ENCODE results near the gene POSTN.

The POSTN gene

DNA sequence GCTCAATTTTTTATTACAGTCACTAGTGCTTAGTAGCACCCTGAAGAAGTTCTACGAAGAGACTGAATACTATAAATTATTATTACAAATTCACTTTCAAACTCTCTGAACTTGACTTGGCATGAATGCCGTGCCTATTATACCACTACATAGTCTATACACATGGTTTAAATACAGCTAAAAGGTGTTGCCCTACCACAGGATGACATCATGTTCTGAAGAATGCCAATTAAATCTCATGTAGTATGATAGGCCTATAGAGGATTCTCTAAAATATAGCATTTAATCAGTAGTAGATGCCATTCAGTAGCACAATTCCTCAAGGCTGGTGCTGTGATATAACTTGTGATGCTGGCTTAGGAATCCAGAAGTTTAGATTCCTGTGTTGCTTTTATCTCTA is 16.7 kb upstream of the POSTN start:
- no peak for DNase-seq (ENCODE audit: low spot score)
- in situ Hi-C loops (cut with MboI; ENCODE audit: low pct_unique_long_range_greater_than_20kb, low sequenced_read_pairs, unreplicated experiment) = no loop called here
- TF ChIP-seq, protein P1, sequence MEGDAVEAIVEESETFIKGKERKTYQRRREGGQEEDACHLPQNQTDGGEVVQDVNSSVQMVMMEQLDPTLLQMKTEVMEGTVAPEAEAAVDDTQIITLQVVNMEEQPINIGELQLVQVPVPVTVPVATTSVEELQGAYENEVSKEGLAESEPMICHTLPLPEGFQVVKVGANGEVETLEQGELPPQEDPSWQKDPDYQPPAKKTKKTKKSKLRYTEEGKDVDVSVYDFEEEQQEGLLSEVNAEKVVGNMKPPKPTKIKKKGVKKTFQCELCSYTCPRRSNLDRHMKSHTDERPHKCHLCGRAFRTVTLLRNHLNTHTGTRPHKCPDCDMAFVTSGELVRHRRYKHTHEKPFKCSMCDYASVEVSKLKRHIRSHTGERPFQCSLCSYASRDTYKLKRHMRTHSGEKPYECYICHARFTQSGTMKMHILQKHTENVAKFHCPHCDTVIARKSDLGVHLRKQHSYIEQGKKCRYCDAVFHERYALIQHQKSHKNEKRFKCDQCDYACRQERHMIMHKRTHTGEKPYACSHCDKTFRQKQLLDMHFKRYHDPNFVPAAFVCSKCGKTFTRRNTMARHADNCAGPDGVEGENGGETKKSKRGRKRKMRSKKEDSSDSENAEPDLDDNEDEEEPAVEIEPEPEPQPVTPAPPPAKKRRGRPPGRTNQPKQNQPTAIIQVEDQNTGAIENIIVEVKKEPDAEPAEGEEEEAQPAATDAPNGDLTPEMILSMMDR (IDR thresholded peaks at IDR 0.05; ENCODE audit: extremely low read depth, insufficient read depth, missing control alignments) = no peak

DNA sequence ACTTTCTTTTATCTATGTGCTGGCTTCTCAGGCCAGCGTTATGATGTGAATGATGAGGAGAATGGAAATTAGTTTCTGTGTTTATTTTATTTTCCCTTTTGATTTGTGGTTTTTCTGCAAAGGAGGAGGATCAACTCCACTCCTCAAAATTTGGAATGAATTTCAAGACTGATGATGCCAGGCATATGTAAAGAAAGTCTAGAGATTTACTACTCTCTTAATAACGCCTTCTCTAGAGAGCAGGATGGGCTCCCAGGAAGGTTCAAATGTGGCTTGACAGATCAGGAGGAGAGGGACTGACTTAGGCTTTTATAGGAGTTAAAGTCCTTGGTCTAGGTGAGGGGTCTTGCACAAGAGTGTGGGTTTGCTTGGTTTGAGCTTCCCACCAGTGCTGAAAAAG is 15.1 kb upstream of the POSTN start:
- DNase-seq (ENCODE audit: low spot score) = no peak
- TF ChIP-seq, protein P1 (IDR thresholded peaks at IDR 0.05; ENCODE audit: extremely low read depth, insufficient read depth, missing control alignments) = no peak
- in situ Hi-C loops (cut with MboI; ENCODE audit: low pct_unique_long_range_greater_than_20kb, low sequenced_read_pairs, unreplicated experiment) = no loop called here

DNA sequence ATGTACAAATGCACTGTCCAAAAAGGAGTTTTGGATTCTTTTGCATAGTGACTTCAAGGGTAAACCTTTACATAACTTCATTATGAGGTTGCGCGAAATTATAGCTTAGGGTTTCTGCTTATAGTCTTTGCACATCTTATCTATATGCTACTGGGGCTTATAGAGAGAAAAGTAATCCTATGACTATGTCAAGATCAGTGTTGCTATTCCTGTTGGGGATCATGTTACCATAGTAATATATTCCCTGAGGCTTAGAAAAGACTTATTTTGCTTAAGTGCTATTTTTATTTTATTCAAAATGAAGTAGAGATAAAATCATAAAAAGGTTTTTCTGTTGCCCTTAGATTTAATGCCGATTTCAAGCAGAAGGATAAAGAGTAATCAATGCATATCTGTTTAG is 14.7 kb upstream of the POSTN start:
- in situ Hi-C loops (cut with MboI; ENCODE audit: low pct_unique_long_range_greater_than_20kb, low sequenced_read_pairs, unreplicated experiment) = no loop called here
- no peak for DNase-seq (ENCODE audit: low spot score)
- TF ChIP-seq, protein P1 (IDR thresholded peaks at IDR 0.05; ENCODE audit: extremely low read depth, insufficient read depth, missing control alignments) = no peak

DNA sequence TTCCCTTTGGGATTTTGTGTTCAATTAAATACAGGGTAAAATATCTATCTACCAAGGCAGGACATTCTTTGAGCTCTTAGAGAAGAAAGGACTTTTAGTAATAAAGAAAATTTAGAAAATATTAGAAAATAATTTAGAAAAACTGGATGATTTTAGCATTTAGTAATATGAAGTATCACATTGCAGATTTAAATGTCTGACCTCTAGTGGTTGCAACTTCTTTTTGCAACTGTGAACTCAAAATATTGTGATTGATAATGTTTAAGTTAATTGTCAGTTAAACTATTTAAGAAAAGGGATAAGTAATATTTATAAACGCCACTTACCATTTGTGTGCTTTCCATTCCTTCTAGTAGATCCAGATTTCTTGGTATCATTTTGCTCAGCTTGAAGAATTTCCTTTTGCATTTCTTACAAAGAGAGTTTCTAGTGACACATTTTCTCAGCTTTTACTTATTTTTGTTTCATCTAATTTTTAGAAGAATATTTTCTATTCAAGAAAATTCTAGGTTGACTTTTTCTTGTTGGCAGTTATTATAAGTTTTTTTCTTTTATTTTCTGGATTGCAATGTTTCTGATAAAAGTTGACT is 10.3 kb upstream of the POSTN start:
- in situ Hi-C loops (cut with MboI; ENCODE audit: low pct_unique_long_range_greater_than_20kb, low sequenced_read_pairs, unreplicated experiment) = no loop called here
- TF ChIP-seq, protein P1 (IDR thresholded peaks at IDR 0.05; ENCODE audit: extremely low read depth, insufficient read depth, missing control alignments) = peak; percentile 39
- DNase-seq (ENCODE audit: low spot score) = no peak

DNA sequence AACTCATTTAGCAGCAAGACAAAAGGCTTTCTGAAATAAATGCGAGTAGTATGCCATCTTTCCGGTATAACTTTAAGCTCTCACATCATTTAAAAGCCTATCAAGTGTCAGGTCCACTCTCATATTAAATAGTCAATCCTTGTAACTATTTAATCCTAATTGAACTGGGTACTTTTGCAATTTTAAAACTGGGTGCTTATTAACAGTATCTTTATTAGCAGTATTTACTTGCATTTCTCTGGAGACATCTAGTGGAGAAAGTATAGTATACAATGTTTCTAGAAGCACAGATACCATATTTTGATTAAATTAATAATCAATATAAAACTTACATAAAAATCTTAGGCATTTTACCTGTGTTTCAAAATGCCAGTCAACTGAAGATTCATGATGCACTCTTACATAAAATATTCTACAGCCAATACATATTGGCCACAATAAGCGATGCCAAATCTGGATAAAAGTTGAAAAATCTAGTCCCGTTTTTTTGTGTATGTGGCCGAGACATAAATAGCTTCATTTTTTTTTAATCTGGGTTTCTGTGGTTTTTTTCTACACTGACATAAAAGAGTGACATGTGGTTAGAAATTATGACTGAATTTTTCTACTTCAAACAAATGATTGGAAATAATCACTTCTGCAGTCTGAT is 4.3 kb upstream of the POSTN start:
- DNase-seq (ENCODE audit: low spot score) = no peak
- TF ChIP-seq, protein P1 (IDR thresholded peaks at IDR 0.05; ENCODE audit: extremely low read depth, insufficient read depth, missing control alignments) = peak; percentile 18
- in situ Hi-C loops (cut with MboI; ENCODE audit: low pct_unique_long_range_greater_than_20kb, low sequenced_read_pairs, unreplicated experiment) = no loop called here

DNA sequence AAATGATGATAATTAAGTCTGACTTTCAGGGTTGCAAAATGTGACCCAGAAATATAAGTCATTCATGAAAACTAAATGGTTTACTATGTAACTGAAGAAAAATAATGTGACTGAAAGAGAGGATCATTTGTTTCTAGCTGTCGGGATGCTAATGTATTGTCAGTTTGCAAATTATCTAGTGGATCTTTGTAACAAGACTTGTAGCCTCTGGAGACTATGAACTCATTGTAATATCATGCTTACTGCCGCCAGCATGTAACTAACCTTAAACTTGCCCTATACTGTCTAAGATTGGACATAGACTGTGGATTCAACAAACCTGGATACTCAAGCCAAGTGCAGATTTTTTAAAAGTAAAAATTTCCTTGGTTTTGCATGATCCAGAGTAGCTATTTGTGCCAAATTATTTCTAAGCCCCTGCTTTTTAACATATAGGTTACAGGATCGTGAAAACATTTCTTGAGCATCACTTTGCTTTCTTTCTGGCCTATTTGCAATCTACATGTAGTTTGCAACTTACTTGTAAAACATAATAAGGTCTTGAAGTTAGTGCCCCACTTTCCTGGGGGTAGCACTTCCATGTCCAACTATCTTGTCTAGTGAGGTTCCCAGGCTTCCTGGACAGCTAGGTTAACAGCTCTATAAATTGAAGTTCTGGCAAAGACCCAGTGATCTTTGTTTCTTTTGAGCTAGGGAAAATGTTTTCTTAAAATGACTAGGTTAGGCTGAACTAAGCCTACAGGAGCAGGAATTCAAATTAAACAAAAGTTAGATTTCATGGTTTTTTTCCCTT is 3.3 kb upstream of the POSTN start:
- TF ChIP-seq, protein P1 (IDR thresholded peaks at IDR 0.05; ENCODE audit: extremely low read depth, insufficient read depth, missing control alignments) = no peak
- no peak for DNase-seq (ENCODE audit: low spot score)
- in situ Hi-C loops (cut with MboI; ENCODE audit: low pct_unique_long_range_greater_than_20kb, low sequenced_read_pairs, unreplicated experiment) = no loop called here

Measured in GM13977 (cell line).